ENCODE results near the gene PADI4. TPM values are rescaled to one million over a fixed set of nuclear protein-coding genes. Genes with fewer than 3 reads are reported as not detected.

Gene PADI4
- total and polyA plus RNA-seq, 2 donors (not counting 1 experiment from before 2014, with no cell fraction given): not detected

GRCh38 chr1:17363771-17364170 lies 55.8 kb downstream of the PADI4 start:
- TF ChIP-seq EZH2 (IDR thresholded peaks at IDR 0.05; ENCODE audit: low read length, missing control alignments): no peak
- TF ChIP-seq CTCF (conservative IDR thresholded peaks at IDR 0.05 in 1 of 2, IDR thresholded peaks at IDR 0.05 in 1 of 2; ENCODE audit: low read depth in 1 of 2, low read length in 2 of 2): no peak
- Histone ChIP-seq H3K27me3 (ENCODE audit: control insufficient read depth, insufficient read depth, low read length) (no peaks in the 10 kb centered on the region), H3K4me1 (ENCODE audit: control insufficient read depth, extremely low read depth, insufficient read depth, low read length) (no peaks in the 10 kb centered on the region), H3K9me3 (ENCODE audit: control insufficient read depth, insufficient read depth, low read depth, low read length) (no peaks in the 10 kb centered on the region), H3K4me2 (ENCODE audit: extremely low read depth, insufficient read depth, low read length) (no peak overlapping the region), H3K79me2 (ENCODE audit: control insufficient read depth, insufficient read depth, low read length) (no peaks in the 10 kb centered on the region), H2AFZ (ENCODE audit: low read length) (no peak overlapping the region), H3K36me3 (ENCODE audit: control insufficient read depth, insufficient read depth, low read length) (no peaks in the 10 kb centered on the region), H4K20me1 (ENCODE audit: control insufficient read depth, extremely low read depth, insufficient read depth, low read length) (no peaks in the 10 kb centered on the region), H3K9ac (ENCODE audit: insufficient read depth, low read length) (no peak overlapping the region), H3K4me3 (replicated peaks in 1 of 4; ENCODE audit: control extremely low read depth in 1 of 4, insufficient read depth in 1 of 4, low read depth in 3 of 4, low read length in 4 of 4) (no peak overlapping the region), H3K27ac (ENCODE audit: insufficient read depth, low read length) (no peak overlapping the region)
- DNase-seq (ENCODE audit: low read depth in 2 of 2): no peak

GRCh38 chr1:17365293-17365692 lies 57.3 kb downstream of the PADI4 start:
- H3K36me3 ChIP-seq (ENCODE audit: control insufficient read depth, insufficient read depth, low read length): no peaks in the 10 kb centered on the region
- H3K79me2 ChIP-seq (ENCODE audit: control insufficient read depth, insufficient read depth, low read length): no peaks in the 10 kb centered on the region
- no peak for TF ChIP-seq EZH2 (IDR thresholded peaks at IDR 0.05; ENCODE audit: low read length, missing control alignments)
- TF ChIP-seq CTCF (conservative IDR thresholded peaks at IDR 0.05 in 1 of 2, IDR thresholded peaks at IDR 0.05 in 1 of 2; ENCODE audit: low read depth in 1 of 2, low read length in 2 of 2): no peak

GRCh38 chr1:17369466-17369865 lies 61.5 kb downstream of the PADI4 start:
- Histone ChIP-seq H3K79me2 (ENCODE audit: control insufficient read depth, insufficient read depth, low read length) (no peaks in the 10 kb centered on the region), H3K4me2 (ENCODE audit: extremely low read depth, insufficient read depth, low read length) (no peak overlapping the region), H3K27me3 (ENCODE audit: control insufficient read depth, insufficient read depth, low read length) (peaks cover 2% of the 10 kb centered on the region), H3K36me3 (ENCODE audit: control insufficient read depth, insufficient read depth, low read length) (no peaks in the 10 kb centered on the region), H3K9me3 (ENCODE audit: control insufficient read depth, insufficient read depth, low read depth, low read length) (no peaks in the 10 kb centered on the region), H3K27ac (ENCODE audit: insufficient read depth, low read length) (no peak overlapping the region), H3K4me3 (replicated peaks in 1 of 4; ENCODE audit: control extremely low read depth in 1 of 4, insufficient read depth in 1 of 4, low read depth in 3 of 4, low read length in 4 of 4) (no peak overlapping the region), H2AFZ (ENCODE audit: low read length) (no peak overlapping the region), H3K9ac (ENCODE audit: insufficient read depth, low read length) (no peak overlapping the region), H3K4me1 (ENCODE audit: control insufficient read depth, extremely low read depth, insufficient read depth, low read length) (no peaks in the 10 kb centered on the region), H4K20me1 (ENCODE audit: control insufficient read depth, extremely low read depth, insufficient read depth, low read length) (no peaks in the 10 kb centered on the region)
- DNase-seq (ENCODE audit: low read depth in 2 of 2): peak in 1 of 2 donors; percentile 77
- TF ChIP-seq CTCF (conservative IDR thresholded peaks at IDR 0.05 in 1 of 2, IDR thresholded peaks at IDR 0.05 in 1 of 2; ENCODE audit: low read depth in 1 of 2, low read length in 2 of 2) (no peak), EZH2 (IDR thresholded peaks at IDR 0.05; ENCODE audit: low read length, missing control alignments) (no peak)

More at GRCh38 chr1:17365293-17365692, 57.3 kb downstream of the PADI4 start:
- no peak overlapping the region for H2AFZ ChIP-seq (ENCODE audit: low read length)
- H3K4me3 ChIP-seq (replicated peaks in 1 of 4; ENCODE audit: control extremely low read depth in 1 of 4, insufficient read depth in 1 of 4, low read depth in 3 of 4, low read length in 4 of 4): no peak overlapping the region
- no peak for DNase-seq (ENCODE audit: low read depth in 2 of 2)
- no peak overlapping the region for H3K9ac ChIP-seq (ENCODE audit: insufficient read depth, low read length)
- H4K20me1 ChIP-seq (ENCODE audit: control insufficient read depth, extremely low read depth, insufficient read depth, low read length): no peaks in the 10 kb centered on the region
- no peaks in the 10 kb centered on the region for H3K9me3 ChIP-seq (ENCODE audit: control insufficient read depth, insufficient read depth, low read depth, low read length)
- no peaks in the 10 kb centered on the region for H3K27me3 ChIP-seq (ENCODE audit: control insufficient read depth, insufficient read depth, low read length)
- H3K27ac ChIP-seq (ENCODE audit: insufficient read depth, low read length): no peak overlapping the region
- H3K4me1 ChIP-seq (ENCODE audit: control insufficient read depth, extremely low read depth, insufficient read depth, low read length): no peaks in the 10 kb centered on the region
- H3K4me2 ChIP-seq (ENCODE audit: extremely low read depth, insufficient read depth, low read length): no peak overlapping the region

Measured in fibroblast of lung (primary cell).